ENCODE data around the gene FRMD4B.

- TF ChIP-seq REST (IDR thresholded peaks at IDR 0.05; ENCODE audit: insufficient replicate concordance, low read depth) (no peak), CTCF (IDR thresholded peaks at IDR 0.05; ENCODE audit: insufficient read depth, low read length) (no peak), POLR2AphosphoS5 (IDR thresholded peaks at IDR 0.05; ENCODE audit: low read depth) (no peak), GABPA (IDR thresholded peaks at IDR 0.05; ENCODE audit: low read depth) (no peak)
These were observed 240.2 kb downstream of the FRMD4B start for GRCh38 chr3:69145688-69146087.
